Neuronal stem cell (in vitro differentiated cells): ENCODE measurements around the gene BRCA1.

Experiments used
- DNase-seq: peaks from one replicate; pipeline ENCODE4 v3.0.0-alpha.2; 2013; ENCODE audit warnings: low spot score
- H2AFZ ChIP-seq: one replicate; pipeline ENCODE4 v1.6.1; 2013; ENCODE audit warnings: mild to moderate bottlenecking, low read length, inconsistent platforms
- H2AK5ac ChIP-seq: 2 replicates; pipeline ENCODE4 v1.6.1; 2013; ENCODE audit warnings: low read depth, mild to moderate bottlenecking, inconsistent platforms, low read length, moderate library complexity, mixed read lengths
- H2BK120ac ChIP-seq: 2 replicates; pipeline ENCODE4 v1.6.1; 2013; ENCODE audit warnings: low read depth, mild to moderate bottlenecking, inconsistent platforms, low read length, moderate library complexity, mixed read lengths
- H2BK12ac ChIP-seq: one replicate; pipeline ENCODE4 v1.6.1; 2013; ENCODE audit warnings: low read length, inconsistent platforms
- H2BK15ac ChIP-seq: 2 replicates; pipeline ENCODE4 v1.6.1; 2013; ENCODE audit warnings: mild to moderate bottlenecking, low read length, inconsistent platforms, mixed read lengths
- H2BK5ac ChIP-seq: one replicate; pipeline ENCODE4 v1.6.1; 2013; ENCODE audit warnings: inconsistent platforms, mild to moderate bottlenecking, low read length, moderate library complexity
- H3K14ac ChIP-seq: one replicate; pipeline ENCODE4 v1.6.1; 2013; ENCODE audit warnings: low read length, inconsistent platforms
- H3K18ac ChIP-seq: 2 replicates; pipeline ENCODE4 v1.6.1; 2013; ENCODE audit warnings: low read length, inconsistent platforms
- H3K23ac ChIP-seq: 2 replicates; pipeline ENCODE4 v1.6.1; 2013; ENCODE audit warnings: low read depth, mild to moderate bottlenecking, mixed read lengths, low read length, inconsistent platforms; ENCODE audit not compliant: poor library complexity
- H3K27ac ChIP-seq: replicated peaks from 3 replicates; pipeline ENCODE4 v1.5.1; 2013; ENCODE audit warnings: low read length, inconsistent platforms
- H3K27me3 ChIP-seq, 3 experiments: 2 replicates each; pipeline ENCODE4 v1.6.1; 2013; ENCODE audit warnings: low read length in 3 of 3, mild to moderate bottlenecking in 2 of 3, inconsistent platforms in 1 of 3, low read depth in 1 of 3, mixed read lengths in 1 of 3, moderate library complexity in 1 of 3; ENCODE audit not compliant: control insufficient read depth in 3 of 3, insufficient read depth in 3 of 3
- H3K36me3 ChIP-seq, 2 donors: replicated peaks in 1 of 2; 2 replicates each; pipeline ENCODE4 v1.6.1; 2013; ENCODE audit warnings: low read length in 2 of 2; ENCODE audit not compliant: control insufficient read depth in 2 of 2, insufficient read depth in 2 of 2
- H3K4ac ChIP-seq: 2 replicates; pipeline ENCODE4 v1.6.1; 2013; ENCODE audit warnings: inconsistent platforms, mild to moderate bottlenecking, low read length, moderate library complexity
- H3K4me1 ChIP-seq, 2 donors: 1 replicate in 1 of 2; 2 replicates in 1 of 2; pipeline ENCODE4 v1.6.1; 2013; ENCODE audit warnings: low read length in 2 of 2, low read depth in 1 of 2; ENCODE audit not compliant: control insufficient read depth in 2 of 2, insufficient read depth in 1 of 2
- H3K4me2 ChIP-seq: one replicate; pipeline ENCODE4 v1.6.1; 2013; ENCODE audit warnings: mild to moderate bottlenecking, low read length, inconsistent platforms; ENCODE audit not compliant: insufficient read depth, poor library complexity, severe bottlenecking
- H3K4me3 ChIP-seq, 2 donors: 2 replicates each; pipeline ENCODE4 v1.5.1; 2013; ENCODE audit warnings: low read length in 2 of 2, mild to moderate bottlenecking in 2 of 2, inconsistent platforms in 1 of 2, moderate library complexity in 1 of 2
- H3K79me1 ChIP-seq: one replicate; pipeline ENCODE4 v1.6.1; 2013; ENCODE audit warnings: low read depth, mild to moderate bottlenecking, inconsistent platforms, low read length, moderate library complexity
- H3K9ac ChIP-seq: one replicate; pipeline ENCODE4 v1.6.1; 2013; ENCODE audit warnings: mild to moderate bottlenecking, low read depth, low read length, inconsistent platforms; ENCODE audit not compliant: poor library complexity
- H3K9me3 ChIP-seq, 2 donors: replicated peaks in 1 of 2; 2 replicates each; pipeline versions ENCODE3 to v1.6.1; 2013; ENCODE audit warnings: low read length in 2 of 2, mild to moderate bottlenecking in 2 of 2, inconsistent platforms in 1 of 2, low read depth in 1 of 2, mixed read lengths in 1 of 2, moderate library complexity in 1 of 2; ENCODE audit not compliant: control insufficient read depth in 2 of 2, insufficient read depth in 1 of 2
- H4K8ac ChIP-seq: one replicate; pipeline ENCODE4 v1.6.1; 2013; ENCODE audit warnings: low read depth, mild to moderate bottlenecking, inconsistent platforms, low read length, moderate library complexity
- H4K91ac ChIP-seq: one replicate; pipeline ENCODE4 v1.6.1; 2013; ENCODE audit warnings: low read length, low read depth, mild to moderate bottlenecking, inconsistent platforms; ENCODE audit not compliant: poor library complexity
- WGBS, 2 donors: extraction: QIAGEN DNeasy Blood & Tissue Kit; methylation state at CpG; one replicate each; pipeline ENCODE4 v1.1.7; 2013; ENCODE audit warnings: missing lambda C conversion rate in 2 of 2, mixed read lengths in 1 of 2; ENCODE audit not compliant: insufficient read length in 2 of 2, insufficient replicate concordance in 1 of 2; ENCODE audit errors: extremely low coverage in 2 of 2; 5-methylcytosine and 5-hydroxymethylcytosine counted together

BRCA1 gene

GRCh38 chr17:43126911-43127290 is 1.7 kb upstream of the BRCA1 start:
- Histone ChIP-seq H2BK5ac (no peak overlapping the region), H4K91ac (no peak overlapping the region), H3K4me3 (peak overlapping the region in 1 of 2 donors; percentile 68), H2BK12ac (no peak overlapping the region), H3K4me2 (no peak overlapping the region), H2BK120ac (no peak overlapping the region), H3K9ac (no peak overlapping the region), H2BK15ac (no peak overlapping the region), H3K4me1 (peaks cover 2 to 4% of the 10 kb centered on the region in 2 donors), H2AK5ac (no peak overlapping the region), H4K8ac (no peak overlapping the region), H3K4ac (no peak overlapping the region), H3K79me1 (peaks cover 16% of the 10 kb centered on the region), H2AFZ (no peak overlapping the region), H3K36me3 (peaks cover 4 to 43% of the 10 kb centered on the region in 2 donors), H3K9me3 (no peaks in the 10 kb centered on the region), H3K23ac (no peak overlapping the region), H3K27ac (no peak overlapping the region), H3K27me3 (no peaks in the 10 kb centered on the region), H3K14ac (no peak overlapping the region), H3K18ac (no peak overlapping the region)
- no CpG with 5 or more reads among the region's 24 CpGs for WGBS, 2 donors
- no peak for DNase-seq

GRCh38 chr17:43125967-43126910 is 1.1 kb upstream of the BRCA1 start:
- H4K91ac ChIP-seq: no peak overlapping the region
- no peak overlapping the region for H2BK5ac ChIP-seq
- DNase-seq: no peak
- peak overlapping the region; percentile 55 for H3K9ac ChIP-seq
- peak overlapping the region; percentile 53 for H3K4ac ChIP-seq
- peaks cover 2 to 4% of the 10 kb centered on the region in 2 donors for H3K4me1 ChIP-seq
- peak overlapping the region; percentile 53 for H2AFZ ChIP-seq
- H3K4me3 ChIP-seq: peak overlapping the region; percentile 68 to 78
- no peaks in the 10 kb centered on the region for H3K27me3 ChIP-seq
- no peak overlapping the region for H2BK120ac ChIP-seq
- no peak overlapping the region for H2BK12ac ChIP-seq
- peaks cover 4 to 48% of the 10 kb centered on the region in 2 donors for H3K36me3 ChIP-seq
- H2AK5ac ChIP-seq: peak overlapping the region; percentile 52
- H4K8ac ChIP-seq: peak overlapping the region; percentile 83
- H3K18ac ChIP-seq: no peak overlapping the region
- no peak overlapping the region for H3K23ac ChIP-seq
- WGBS, 2 donors: no CpG with 5 or more reads among the region's 59 CpGs
- H2BK15ac ChIP-seq: peak overlapping the region; percentile 67
- no peaks in the 10 kb centered on the region for H3K9me3 ChIP-seq
- H3K79me1 ChIP-seq: peaks cover 16% of the 10 kb centered on the region
- H3K14ac ChIP-seq: no peak overlapping the region
- H3K4me2 ChIP-seq: peak overlapping the region; percentile 86
- no peak overlapping the region for H3K27ac ChIP-seq

DNA sequence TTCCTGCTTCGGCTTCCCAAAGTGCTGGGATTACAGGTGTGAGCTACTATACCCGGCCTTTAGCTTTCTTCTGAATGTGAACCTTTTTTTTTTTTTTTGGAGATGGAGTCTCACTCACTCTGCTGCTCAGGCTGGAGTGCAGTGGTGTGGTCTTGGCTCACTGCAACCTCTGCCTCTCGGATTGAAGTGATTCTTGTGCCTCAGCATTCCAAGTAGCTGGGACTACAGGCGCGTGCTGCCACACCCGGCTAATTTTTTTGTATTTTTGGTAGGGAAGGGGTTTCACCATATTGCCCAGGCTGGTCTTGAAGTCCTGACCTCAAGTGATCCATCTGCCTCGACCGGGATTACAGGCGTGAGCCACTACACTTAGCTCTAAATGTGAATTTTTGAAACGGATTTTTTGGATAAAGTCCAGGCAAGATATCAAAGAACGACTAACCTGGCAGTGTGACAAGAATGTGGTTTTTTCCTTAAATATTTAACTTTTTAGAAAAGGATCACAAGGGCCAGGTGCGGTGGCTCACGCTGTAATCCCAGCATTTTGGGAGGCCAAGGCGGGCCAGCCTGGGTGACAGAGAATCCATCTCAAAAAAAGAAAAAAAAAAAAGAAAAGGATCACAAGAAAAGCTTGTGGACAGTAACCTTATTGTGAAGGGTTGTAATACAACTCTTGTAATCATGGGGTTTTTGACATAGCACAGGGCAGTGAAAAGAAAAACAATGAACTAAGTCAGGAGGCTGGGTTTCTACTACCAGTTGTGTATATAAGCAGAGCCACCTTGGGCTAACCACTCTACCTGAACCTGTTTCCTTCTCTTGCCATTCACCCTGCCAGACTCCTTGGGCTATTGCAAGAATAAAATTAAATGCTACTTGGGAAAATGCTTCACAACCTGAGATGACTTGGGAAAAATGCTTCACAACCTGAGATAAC is 6.2 kb downstream of the BRCA1 start:
- H3K4me2 ChIP-seq: no peak overlapping the region
- WGBS, 2 donors: no CpG with 5 or more reads among the region's 14 CpGs
- no peak overlapping the region for H3K9ac ChIP-seq
- H3K18ac ChIP-seq: no peak overlapping the region
- no peak overlapping the region for H2BK12ac ChIP-seq
- no peak overlapping the region for H2BK15ac ChIP-seq
- no peak overlapping the region for H3K4me3 ChIP-seq
- no peak overlapping the region for H2AK5ac ChIP-seq
- peaks cover 1 to 86% of the 10 kb centered on the region in 2 donors for H3K36me3 ChIP-seq
- H2BK120ac ChIP-seq: no peak overlapping the region
- H2AFZ ChIP-seq: no peak overlapping the region
- no peak overlapping the region for H4K91ac ChIP-seq
- no peak overlapping the region for H4K8ac ChIP-seq
- H3K27me3 ChIP-seq: no peaks in the 10 kb centered on the region
- H3K27ac ChIP-seq: no peak overlapping the region
- no peaks in the 10 kb centered on the region for H3K9me3 ChIP-seq
- no peak overlapping the region for H2BK5ac ChIP-seq
- H3K23ac ChIP-seq: no peak overlapping the region
- no peak overlapping the region for H3K4ac ChIP-seq
- H3K79me1 ChIP-seq: no peaks in the 10 kb centered on the region
- H3K4me1 ChIP-seq: no peaks in the 10 kb centered on the region
- H3K14ac ChIP-seq: no peak overlapping the region
- DNase-seq: no peak

GRCh38 chr17:43114151-43114552 is 11.0 kb downstream of the BRCA1 start:
- Histone ChIP-seq H3K14ac (no peak overlapping the region), H3K27me3 (no peaks in the 10 kb centered on the region), H2BK12ac (no peak overlapping the region), H4K91ac (no peak overlapping the region), H2BK15ac (no peak overlapping the region), H3K9me3 (no peaks in the 10 kb centered on the region), H2BK120ac (no peak overlapping the region), H3K23ac (no peak overlapping the region), H3K18ac (no peak overlapping the region), H2AFZ (no peak overlapping the region), H3K36me3 (peaks cover 7 to 87% of the 10 kb centered on the region in 2 donors), H3K4me1 (no peaks in the 10 kb centered on the region), H3K4me2 (no peak overlapping the region), H3K4ac (no peak overlapping the region), H3K4me3 (no peak overlapping the region), H3K9ac (no peak overlapping the region), H3K27ac (no peak overlapping the region), H3K79me1 (no peaks in the 10 kb centered on the region), H4K8ac (no peak overlapping the region), H2AK5ac (no peak overlapping the region), H2BK5ac (no peak overlapping the region)
- no CpG with 5 or more reads among the region's 2 CpGs for whole genome bisulfite sequencing, 2 donors
- DNase-seq: no peak
